HG03565 (cell line): ENCODE data around the gene WWOX.

ENCODE experiments used
- ATAC-seq: cut with Tn5 transposase; IDR thresholded peaks from one replicate; pipeline ENCODE4 v1.9.1; 2021; ENCODE audit warnings: mild to moderate bottlenecking, moderate library complexity; ENCODE audit not compliant: unreplicated experiment

WWOX gene

DNA sequence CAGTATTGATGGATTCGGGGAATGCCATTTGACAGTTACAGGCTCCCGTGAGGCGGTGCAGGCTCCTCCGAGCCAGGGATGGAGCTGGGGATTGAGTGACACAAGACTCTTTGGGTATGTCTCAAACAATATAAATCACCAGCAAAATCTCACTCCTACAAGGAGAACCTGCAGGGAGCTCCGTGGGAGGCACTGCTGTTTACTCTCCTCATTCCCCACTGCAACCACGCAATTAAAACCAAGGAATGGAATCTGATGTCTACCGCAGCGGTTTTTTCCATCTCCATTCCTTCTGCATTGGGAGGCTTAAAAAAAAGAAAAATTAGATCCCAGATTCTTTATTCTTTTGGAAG is 157.9 kb downstream of the WWOX start:
- no peak for ATAC-seq

DNA sequence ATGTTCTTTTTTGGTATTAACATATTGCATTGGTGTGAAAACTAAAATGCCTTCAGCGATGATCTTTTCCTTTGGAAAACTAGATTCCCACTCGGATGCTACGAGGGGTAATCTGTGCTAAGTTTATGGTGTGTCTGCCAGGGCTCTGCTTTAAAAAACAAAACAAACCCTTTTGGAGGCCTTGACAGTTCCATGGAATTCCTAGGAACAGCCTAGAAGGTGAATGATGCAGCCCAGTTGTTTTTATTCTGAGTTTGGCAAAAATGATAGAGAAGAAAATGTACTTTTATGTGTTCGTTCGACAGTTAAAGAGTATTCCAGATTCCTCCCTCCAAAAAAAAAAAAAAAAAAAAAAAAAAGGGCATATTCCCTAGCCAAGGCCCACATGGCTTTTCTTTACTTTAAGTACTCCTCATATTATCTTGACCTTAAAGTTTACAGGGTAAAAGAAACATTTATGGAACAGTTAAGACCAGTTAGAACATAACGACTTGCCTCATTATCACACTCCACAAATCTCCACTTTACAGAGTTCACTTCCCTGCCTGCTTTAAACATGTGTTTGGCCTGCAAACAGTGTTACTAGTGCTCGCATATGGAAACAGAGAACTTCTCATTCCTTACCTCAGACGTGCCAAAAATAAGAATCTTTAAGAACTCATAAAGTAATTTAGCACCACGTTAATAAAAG is 159.1 kb downstream of the WWOX start:
- no peak for ATAC-seq

DNA sequence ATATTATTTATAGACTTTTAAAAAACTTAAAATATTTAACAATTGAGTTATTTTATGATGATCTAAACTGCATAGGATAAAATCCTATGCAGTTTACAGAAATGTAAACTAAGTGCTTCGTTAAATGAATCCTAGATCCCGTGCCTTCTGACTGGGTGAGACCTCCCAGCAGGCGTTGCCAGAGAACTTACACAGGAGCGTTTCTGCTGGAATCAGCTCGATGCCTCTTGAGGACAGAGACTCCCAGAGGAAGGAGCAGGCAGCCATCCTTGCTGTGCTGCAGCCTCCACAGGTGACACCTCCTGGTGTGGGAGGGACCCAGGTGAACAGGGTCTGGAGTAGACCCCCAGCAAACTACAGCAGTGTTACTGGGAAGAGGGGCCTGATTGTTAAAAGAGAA is 160.4 kb downstream of the WWOX start:
- ATAC-seq, result no peak

DNA sequence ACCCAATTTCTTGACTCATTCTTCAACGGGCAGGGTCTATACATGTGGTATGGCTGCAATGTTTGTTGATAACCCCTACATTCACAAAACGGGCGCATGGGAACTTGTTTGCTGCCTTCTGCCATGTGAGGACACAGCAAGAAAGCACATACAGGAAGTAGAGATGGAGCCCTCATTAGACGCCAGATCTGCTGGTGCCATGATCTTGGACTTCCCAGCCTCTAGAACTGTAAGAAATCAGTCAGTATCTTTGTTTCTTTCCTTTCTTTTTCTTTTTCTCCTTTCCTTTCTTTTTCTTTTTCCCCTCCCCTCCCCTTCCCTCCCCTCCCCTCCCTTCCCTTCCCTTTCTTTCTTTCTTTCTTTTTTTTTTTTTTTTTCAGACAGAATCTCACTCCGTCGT is 165.2 kb downstream of the WWOX start:
- no peak for ATAC-seq

DNA sequence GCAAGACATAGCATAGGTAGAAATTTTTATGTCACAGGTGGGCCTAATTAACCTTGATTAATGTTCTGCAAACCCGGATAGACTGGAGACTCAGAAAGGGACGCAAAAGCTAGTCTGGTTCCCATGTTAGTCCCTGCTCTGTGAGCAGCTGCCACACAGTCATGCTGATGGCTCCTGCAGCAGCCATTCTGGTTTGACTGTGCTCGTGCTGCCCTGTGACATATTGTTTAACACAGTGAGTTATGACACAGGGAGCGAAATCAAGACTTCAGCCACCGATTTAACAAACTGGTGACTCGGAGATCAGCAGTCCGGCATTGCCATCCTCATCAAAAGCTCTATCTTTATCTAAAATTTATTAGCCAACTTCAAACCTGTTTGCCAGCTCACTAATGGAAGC is 169.8 kb downstream of the WWOX start:
- no peak for ATAC-seq

DNA sequence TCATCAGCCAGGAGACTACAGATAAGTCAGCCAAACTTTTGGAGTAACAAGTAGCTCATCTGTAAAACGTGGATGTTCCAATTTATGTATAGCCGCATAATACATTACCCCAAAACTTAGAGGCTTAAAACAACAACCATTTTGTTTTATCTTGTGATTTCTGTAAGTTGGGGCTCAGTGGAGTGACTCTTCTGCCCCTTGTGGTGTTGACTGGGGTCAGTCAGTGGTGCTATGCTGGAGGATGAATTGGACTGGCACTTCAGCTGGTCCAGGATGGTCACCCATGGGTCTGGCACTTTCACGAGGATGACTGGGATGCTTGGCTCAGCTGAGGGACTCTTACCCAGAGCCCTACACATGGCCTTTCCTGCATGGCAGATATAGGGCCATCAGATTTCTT is 172.5 kb downstream of the WWOX start:
- ATAC-seq, result no peak

DNA sequence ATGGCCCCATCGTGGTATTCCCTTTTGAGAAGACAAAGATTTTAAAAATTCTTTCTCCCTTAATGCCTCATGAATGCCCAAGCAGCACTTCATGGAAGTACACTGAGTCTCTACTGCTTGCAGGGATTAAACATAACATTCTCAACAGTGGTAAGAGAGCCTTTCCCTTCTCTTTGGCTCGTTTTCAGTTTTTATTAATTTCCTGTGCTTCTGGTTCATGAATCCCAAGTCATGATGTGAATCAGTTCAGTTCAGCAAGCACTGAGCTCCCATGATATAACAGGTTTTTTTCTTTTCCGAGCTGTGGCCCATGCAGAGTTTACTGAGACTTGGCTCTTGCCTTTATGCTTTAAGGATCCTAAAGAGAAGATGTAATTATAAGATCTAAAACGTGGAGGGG is 175.3 kb downstream of the WWOX start:
- ATAC-seq, result no peak

DNA sequence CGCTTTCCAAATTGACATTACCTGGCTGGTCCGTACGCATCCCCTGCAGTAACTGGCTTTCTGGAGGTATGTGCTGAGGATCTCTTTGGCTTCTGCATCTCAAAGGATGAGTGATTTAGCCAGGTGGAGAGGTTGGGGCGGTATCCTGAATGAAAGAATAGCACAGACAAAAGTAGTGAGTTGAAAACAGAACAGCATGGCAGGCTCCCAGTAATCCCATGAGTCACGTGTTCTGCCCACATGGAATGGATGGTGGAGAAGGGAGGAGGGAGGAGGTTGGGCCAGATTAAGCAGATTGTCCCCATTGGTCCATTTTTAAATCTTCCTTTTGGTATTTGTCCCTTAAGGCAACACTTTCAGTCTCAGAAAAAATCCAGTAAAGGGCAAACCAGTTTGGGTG is 176.0 kb downstream of the WWOX start:
- no peak for ATAC-seq

DNA sequence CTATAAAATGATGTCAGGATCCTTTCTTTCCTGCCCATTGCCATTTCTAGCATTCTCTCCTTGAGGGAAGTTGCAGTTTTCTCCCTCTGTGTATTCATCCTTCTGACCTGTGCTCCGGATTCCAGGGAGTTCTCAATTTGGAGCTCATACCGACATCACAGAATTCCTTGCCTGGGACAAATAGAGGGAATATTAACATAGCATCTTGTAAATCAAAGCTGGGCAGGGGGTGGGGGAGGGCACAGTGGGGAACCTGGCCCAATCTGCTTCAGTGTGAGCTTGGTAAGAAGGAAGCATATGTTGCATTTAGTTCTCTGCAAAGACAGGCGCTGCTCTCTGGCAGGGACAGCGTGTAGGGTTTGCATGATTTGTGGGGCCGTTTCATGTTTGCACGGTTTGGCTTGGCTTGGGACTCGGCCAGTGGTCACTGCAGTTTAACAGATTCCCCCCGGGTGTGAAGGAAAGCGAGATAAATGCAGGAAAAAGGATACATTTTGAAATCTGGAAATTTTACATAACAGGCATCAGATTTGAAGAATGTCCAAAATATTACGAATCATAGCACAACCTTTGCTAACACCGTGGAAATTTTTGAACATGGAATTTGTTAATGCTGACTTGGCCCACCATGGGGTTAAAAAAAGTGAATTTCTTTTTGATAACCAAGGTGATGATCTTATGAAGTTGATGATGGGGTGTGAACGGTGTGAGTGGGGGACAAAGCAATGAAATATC is 178.0 kb downstream of the WWOX start:
- ATAC-seq, result no peak

DNA sequence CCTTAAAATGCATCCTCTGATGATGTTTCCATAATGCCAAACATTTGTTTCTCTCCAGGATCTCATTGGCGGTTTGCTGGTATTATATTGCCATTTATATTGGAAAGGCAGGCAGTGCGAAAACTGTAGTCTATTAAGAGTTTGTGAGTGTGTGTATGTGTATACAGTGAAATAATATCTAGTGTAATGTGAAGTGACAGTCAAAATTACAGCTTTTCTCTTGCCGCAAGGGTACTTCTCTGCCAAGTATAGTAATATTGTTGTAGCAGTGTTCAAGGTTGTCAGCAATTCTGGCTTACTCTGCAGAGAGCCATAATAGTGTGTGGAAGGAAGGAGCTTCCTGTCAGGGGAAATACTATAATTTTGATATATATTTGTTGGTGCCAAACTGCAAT is 178.6 kb downstream of the WWOX start:
- no peak for ATAC-seq

DNA sequence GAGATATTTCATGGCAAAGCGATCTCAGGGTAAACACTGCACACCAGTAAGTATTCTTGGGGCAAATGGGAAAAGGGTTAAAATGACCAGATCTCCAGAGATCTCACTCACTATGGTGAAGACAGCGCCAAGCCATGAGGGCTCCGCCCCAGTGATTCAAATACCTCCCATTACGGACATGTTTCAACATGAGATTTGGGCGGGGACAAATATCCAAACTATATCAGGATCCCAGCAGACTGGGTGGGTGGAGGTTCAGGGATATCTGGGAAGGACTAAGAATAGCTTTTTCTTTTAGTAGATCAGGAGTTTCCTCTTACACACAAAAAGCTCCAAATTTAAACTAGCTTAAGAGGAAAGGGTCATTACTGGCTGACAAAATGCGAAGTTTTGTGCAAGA is 181.7 kb downstream of the WWOX start:
- ATAC-seq, result no peak

DNA sequence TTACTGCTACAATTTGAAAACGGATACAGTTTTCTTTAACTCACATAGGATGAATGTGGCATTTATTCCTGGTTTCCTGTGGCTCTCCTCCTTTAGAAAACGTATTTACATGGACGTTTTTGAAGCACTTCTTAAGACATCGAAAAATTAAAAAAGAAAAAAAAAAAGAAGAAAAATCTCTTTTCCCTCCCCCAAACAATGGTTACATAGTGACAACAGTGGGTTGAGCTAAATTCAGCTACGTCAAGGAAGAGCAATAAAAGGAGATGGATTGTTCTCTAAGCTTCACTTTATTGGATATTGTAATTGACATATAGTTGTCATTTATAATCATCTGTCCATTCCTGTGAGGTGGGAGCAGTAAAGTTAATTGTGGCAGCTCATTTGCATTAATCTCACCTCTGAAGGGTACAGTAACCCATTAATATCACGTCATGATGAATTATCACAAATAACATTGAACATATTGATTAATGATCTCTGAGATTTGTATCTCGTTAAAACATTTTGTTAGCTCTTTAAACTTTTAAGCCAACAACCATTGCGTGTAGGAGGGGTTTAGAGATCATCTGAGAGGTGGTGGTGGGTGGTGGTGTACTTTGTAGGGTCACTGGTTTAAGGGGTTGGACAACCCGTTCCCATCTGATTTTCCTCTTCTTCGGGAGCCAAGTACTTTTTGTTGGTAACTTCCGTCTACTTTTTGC is 184.2 kb downstream of the WWOX start:
- ATAC-seq, result no peak

DNA sequence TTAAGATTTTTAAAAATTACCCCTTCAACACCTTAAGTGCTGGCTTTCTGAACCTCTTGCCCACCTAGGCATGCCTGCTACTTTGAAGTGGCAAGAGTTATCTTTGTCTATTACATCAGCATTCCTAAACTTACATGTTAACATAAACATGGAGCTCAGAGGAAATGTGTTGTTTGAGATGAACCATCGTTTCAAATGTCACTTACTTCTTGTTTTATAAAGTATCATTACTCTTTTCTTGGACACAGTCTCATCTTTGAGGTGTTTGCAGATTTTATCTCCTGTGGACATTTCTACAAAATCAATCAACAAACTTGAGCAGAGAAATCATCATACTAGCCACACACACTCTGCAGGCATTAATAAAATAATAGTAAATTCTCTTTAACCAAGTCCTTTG is 184.9 kb downstream of the WWOX start:
- no peak for ATAC-seq

DNA sequence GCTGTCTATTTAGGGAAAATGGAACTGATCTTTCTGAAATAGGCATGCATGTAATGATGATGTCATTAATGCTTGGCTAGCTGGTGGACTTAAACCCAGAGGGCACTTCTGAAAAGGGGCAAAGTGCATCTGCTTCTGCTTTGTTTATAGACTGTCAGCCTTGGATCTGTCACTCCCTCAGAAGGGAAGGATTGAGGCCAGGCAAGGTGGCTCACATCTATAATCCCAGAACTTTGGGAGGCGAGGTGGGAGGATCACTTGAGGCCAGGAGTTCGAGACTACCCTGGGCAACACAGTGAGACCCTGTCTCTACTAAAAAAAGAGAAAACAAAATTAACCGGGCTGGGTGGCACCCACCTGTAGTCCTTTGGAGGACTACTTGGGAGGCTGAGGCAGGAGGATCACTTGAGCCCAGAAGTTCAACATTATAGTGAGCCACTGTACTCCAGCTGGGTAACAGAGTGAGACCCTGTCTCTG is 185.5 kb downstream of the WWOX start:
- ATAC-seq, result no peak

DNA sequence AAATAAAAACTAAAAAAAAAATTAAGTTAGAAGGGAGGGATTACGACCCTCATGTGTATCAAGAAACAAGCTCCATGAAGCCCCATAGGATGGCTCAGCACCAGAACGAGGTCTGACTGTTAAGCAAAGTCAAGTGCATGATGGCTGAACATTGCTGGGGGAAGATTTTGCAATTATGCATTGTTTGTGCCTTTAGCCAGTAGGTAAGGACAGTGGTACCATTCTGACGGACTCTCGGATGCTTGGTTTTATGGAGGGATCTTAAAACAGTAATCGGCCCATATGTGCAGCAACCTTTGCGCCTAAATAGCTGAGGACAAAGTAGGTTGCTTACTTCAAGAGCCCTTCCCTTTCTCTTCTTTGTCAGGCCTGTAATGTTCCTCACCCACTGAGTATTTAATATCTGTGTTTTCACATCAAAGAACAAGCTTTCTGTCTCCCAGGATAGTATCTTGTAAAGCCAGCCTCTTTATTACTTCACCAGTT is 186.0 kb downstream of the WWOX start:
- no peak for ATAC-seq

DNA sequence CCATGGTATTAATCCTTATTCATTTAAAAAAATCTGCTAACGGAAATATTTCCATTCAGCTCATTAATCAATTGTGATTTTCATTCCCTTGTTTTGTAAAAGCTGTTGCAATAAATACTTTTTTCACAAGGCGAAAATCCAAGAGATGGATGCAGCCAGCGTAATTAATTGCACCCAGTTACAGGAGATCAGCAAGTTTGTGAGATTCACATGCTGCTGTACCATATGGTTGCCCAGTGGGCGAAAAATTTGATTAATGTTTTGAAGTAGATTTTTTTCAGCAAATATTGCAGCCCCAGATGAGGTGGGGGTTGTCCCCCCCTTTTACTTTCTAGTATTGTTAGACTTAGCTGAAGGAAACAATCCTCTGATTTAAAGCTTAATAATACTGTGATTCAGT is 186.6 kb downstream of the WWOX start:
- no peak for ATAC-seq

DNA sequence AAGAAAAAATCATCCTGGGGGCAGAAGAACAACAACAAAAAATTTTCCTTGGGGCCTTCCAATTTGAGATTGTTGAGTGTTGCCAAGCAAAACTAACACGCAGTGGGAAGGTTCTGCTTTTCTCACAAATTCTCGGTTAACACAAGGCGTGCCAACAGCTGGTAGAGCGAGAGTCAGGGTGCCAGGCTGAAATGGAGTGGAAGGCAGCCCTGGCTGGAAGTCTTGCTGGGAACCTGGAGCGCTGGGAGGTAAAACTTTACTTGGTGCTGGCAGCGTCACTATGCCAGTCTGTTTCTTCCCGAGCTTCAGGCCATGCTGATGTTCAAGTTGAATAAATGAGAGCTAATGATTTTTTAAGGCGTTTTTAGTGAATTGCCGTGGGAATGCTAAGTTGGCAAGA is 189.4 kb downstream of the WWOX start:
- no peak for ATAC-seq

DNA sequence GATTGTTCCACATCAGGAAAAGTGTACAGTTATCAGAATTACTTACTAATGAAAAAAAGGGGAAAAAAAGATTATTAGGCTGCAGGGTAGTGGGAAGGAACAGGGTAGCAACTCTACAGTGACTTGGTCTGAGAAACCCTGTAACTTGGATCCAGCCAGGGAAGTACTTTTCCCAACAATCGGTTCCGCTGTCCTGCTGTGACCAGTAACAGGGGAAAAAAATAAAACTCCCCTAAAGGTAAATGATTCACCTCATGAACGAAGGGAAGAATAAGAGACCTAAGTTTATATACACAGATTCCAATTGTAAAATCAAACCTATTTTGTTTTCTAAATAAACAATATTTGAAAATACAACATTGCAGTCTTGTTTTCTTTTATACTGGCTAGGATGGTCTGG is 189.9 kb downstream of the WWOX start:
- ATAC-seq, result no peak

DNA sequence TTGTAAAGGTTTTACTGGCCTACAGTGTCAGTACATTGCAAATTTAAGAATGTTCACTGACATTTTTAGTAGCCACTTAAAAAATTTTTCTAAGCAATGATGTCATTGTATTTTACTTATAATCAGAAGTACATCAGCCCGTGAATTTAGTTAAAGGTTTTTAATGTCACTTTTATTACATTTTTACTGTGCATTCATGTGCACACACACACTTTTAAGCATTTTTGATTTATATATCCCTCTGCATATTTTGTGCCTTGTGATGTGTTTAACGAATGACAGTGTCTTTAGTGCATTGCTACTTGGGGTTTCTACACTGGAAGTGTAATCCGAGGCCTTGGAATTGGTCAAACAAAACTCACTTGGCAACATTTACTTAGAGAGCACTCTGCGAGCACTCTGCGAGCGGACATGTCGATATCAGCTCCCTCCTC is 190.4 kb downstream of the WWOX start:
- no peak for ATAC-seq

DNA sequence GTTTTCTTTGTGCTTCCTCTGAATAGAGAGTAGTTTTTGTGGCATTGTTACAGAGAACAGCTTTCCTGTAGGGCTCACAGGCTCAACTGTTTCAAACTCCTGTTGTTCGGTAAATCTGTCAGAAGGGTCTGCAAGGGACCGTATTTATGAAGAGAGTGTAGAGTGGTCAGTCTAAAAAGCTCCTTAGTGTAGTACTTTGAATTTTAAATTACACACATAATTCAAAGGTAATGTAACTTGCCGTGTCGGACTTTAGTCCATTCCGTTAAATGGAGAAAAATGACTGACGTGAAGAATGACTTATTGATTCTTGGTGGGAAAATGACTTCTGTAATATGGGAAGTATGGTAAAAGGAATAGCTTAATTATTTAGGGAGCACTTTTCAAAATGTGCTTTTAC is 190.9 kb downstream of the WWOX start:
- no peak for ATAC-seq

DNA sequence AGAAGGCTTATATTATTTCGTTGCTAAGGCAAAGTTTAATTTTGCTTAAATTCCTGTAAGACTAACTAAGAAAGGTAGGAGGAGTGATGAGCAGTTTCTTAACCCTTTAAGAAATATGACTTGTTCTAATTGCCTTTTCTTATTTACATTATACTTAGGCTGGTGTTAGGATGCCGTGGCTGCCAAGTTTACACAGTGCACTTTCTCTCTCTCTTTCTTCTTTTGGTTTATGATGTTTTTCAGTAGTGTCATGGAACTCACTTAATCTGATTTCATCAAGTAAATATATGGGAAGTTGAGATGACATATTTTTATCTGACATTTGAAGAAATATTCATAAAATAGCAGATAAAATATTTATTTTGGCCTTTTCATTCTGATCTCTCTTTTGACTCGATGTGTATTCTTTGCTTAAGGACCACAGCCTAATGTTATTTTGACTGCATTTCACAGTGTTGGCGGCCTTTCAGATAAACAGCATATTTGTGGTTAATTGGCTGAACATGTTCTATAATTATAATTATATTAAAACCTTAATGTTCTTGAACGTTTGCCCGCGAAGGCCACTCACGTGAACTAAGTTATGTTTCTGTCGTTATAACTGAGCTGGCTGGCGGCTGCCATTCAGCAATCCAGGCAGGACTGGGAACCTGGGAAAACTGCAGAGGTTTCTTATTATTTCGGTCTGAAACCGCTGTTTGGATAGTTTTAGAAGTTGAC is 191.6 kb downstream of the WWOX start:
- no peak for ATAC-seq
